HCT116 (cell line): Measurements from ENCODE around the gene KCNK5. TPM values are rescaled to one million over a fixed set of nuclear protein-coding genes. Genes with fewer than 3 reads are reported as not detected.
A peak's percentile ranks its signal among the peaks of the same experiment; 100 is the strongest.

Source experiments
- ATAC-seq: fragments of 200-7000 bp; cut with Tn5 transposase; 2 replicates; pipeline ENCODE4 v1.9.1; 2020; ENCODE audit warnings: mild to moderate bottlenecking, moderate library complexity
- BruUV-seq: library from RNA; stranded (reverse); fragments of 400-500 nt; replicated peaks from 2 replicates; lab custom pipeline; 2021; lab: Mats Ljungman, UMichigan
- CTCF ChIA-PET: fragments of 300-600 bp; sonication (Branson Sonifier 250); formaldehyde crosslinking; loops from one replicate; lab custom pipeline; 2021; ENCODE audit warnings: antibody characterized with exemption; lab: Charles Lee
- POLR2A ChIA-PET: fragments of 300-600, 350-600 bp; sonication (Branson Sonifier 250); formaldehyde crosslinking; loops from one replicate; lab custom pipeline; 2021; ENCODE audit warnings: antibody characterized with exemption; lab: Charles Lee
- RAD21 ChIA-PET, 2 experiments: fragments of 300-600 bp; sonication (Branson Sonifier 250); formaldehyde crosslinking; loops; one replicate each; lab custom pipeline; 2023; ENCODE audit warnings: low total read pairs in 2 of 2; ENCODE audit not compliant: uncharacterized antibody in 2 of 2, unreplicated experiment in 2 of 2, low non-redundant PET in 1 of 2; lab: Charles Lee
- DNase-seq: peaks from one replicate; pipeline ENCODE4 v3.0.0-alpha.2; 2010; ENCODE audit warnings: low read depth, low spot score
- H2AFZ ChIP-seq: fragments of 200-600 bp; shearing (Covaris generic), sonication (generic); 2 replicates; pipeline ENCODE4 v1.6.1; 2017; ENCODE audit warnings: low read depth, mixed run types, mixed read lengths, antibody characterized with exemption, low read length; ENCODE audit not compliant: poor library complexity, severe bottlenecking
- H3K27ac ChIP-seq: 2 replicates; pipeline ENCODE4 v1.5.1; 2012; ENCODE audit warnings: low read depth, low read length
- H3K27me3 ChIP-seq: fragments of 200-600 bp; sonication (generic); 2 replicates; pipeline ENCODE4 v1.6.1; 2016; ENCODE audit warnings: mixed run types, low read length, mixed read lengths; ENCODE audit not compliant: insufficient read depth
- H3K36me3 ChIP-seq, 2 experiments: fragments of 200-500 bp in 1 of 2; fragments of 200-600 bp in 1 of 2; sonication (Bioruptor generic) in 1 of 2; sonication (generic) in 1 of 2; 2 replicates each; pipeline versions ENCODE4 v1.5.1 to v1.6.1; 2014 to 2016; ENCODE audit warnings: low read length in 2 of 2, inconsistent platforms in 1 of 2, mixed read lengths in 1 of 2, mixed run types in 1 of 2; ENCODE audit not compliant: insufficient read depth in 2 of 2, control insufficient read depth in 1 of 2
- H3K4me1 ChIP-seq, 2 experiments: fragments of 200-600 bp in 1 of 2; sonication (generic) in 1 of 2; 2 replicates each; pipeline versions ENCODE4 v1.5.1 to v1.6.1; 2012 to 2017; ENCODE audit warnings: low read length in 2 of 2, inconsistent platforms in 1 of 2, mild to moderate bottlenecking in 1 of 2, mixed read lengths in 1 of 2, mixed run types in 1 of 2, moderate library complexity in 1 of 2; ENCODE audit not compliant: insufficient read depth in 2 of 2, control insufficient read depth in 1 of 2
- H3K4me2 ChIP-seq: fragments of 200-600 bp; sonication (generic); 2 replicates; pipeline ENCODE4 v1.6.1; 2017; ENCODE audit warnings: mixed run types, low read length, mixed read lengths
- H3K4me3 ChIP-seq, 2 experiments: fragments of 200-600 bp in 1 of 2; sonication (generic) in 1 of 2; replicated peaks in 1 of 2; 2 replicates each; pipeline ENCODE4 v1.5.1; 2011 to 2016; ENCODE audit warnings: low read length in 2 of 2, control low read depth in 1 of 2, low read depth in 1 of 2, mild to moderate bottlenecking in 1 of 2, mixed read lengths in 1 of 2, mixed run types in 1 of 2
- H3K79me2 ChIP-seq: fragments of 200-600 bp; sonication (generic); 2 replicates; pipeline ENCODE4 v1.6.1; 2017; ENCODE audit warnings: mild to moderate bottlenecking, mixed run types, low read length, moderate library complexity, mixed read lengths; ENCODE audit not compliant: insufficient read depth
- H3K9ac ChIP-seq: fragments of 200-600 bp; sonication (generic); 2 replicates; pipeline ENCODE4 v1.6.1; 2016; ENCODE audit warnings: low read length, mixed read lengths
- H3K9me2 ChIP-seq: fragments of 200-600 bp; sonication (generic), shearing (Covaris generic); 2 replicates; pipeline ENCODE4 v1.6.1; 2017; ENCODE audit warnings: mixed run types, mild to moderate bottlenecking, moderate library complexity; ENCODE audit not compliant: insufficient read depth
- H3K9me3 ChIP-seq, 2 experiments: fragments of 200-500 bp in 1 of 2; fragments of 200-600 bp in 1 of 2; sonication (Bioruptor generic) in 1 of 2; sonication (generic) in 1 of 2; 2 replicates each; pipeline ENCODE4 v1.6.1; 2014 to 2017; ENCODE audit warnings: low read length in 2 of 2, mixed read lengths in 2 of 2, inconsistent platforms in 1 of 2, low read depth in 1 of 2, mild to moderate bottlenecking in 1 of 2, mixed run types in 1 of 2, moderate library complexity in 1 of 2; ENCODE audit not compliant: control insufficient read depth in 1 of 2, insufficient read depth in 1 of 2
- H4K20me1 ChIP-seq: fragments of 200-600 bp; sonication (generic), shearing (Covaris generic); 2 replicates; pipeline ENCODE4 v1.6.1; 2017; ENCODE audit warnings: mixed run types, mild to moderate bottlenecking, moderate library complexity; ENCODE audit not compliant: insufficient read depth
- CEBPB ChIP-seq: IDR thresholded peaks from 2 replicates; pipeline ENCODE4 v1.6.1; 2012; ENCODE audit warnings: low read depth
- ELF1 ChIP-seq: IDR thresholded peaks from 2 replicates; pipeline ENCODE4 v1.6.1; 2012; ENCODE audit warnings: low read depth, borderline replicate concordance
- EZH2 ChIP-seq: fragments of 200-600 bp; sonication (generic); IDR thresholded peaks from 2 replicates; pipeline ENCODE4 v1.6.1; 2017; ENCODE audit warnings: antibody characterized with exemption, mixed run types
- RAD21 ChIP-seq: IDR thresholded peaks from 2 replicates; pipeline ENCODE4 v1.6.1; 2012; ENCODE audit warnings: low read depth, mild to moderate bottlenecking
- ZNF274 ChIP-seq: fragments of 200-500 bp; sonication (Bioruptor generic); IDR thresholded peaks from 2 replicates; pipeline ENCODE4 v1.6.1; 2014; ENCODE audit warnings: mild to moderate bottlenecking, low read depth, low read length, inconsistent platforms
- intact Hi-C: fragments of 100-400 bp; cut with micrococcal nuclease; formaldehyde crosslinking; loops from 2 replicates; pipeline ENCODE4 v1.10.0; 2022
- total RNA-seq: library from RNA; stranded (reverse); gene quantifications from one replicate; pipeline ENCODE4 v1.2.1, GENCODE V29; 2021; ENCODE audit not compliant: unreplicated experiment
- TF ChIP-seq, protein P1 (sequence below), 3 experiments: fragments of 200-600 bp in 1 of 3; sonication (generic) in 1 of 3; IDR thresholded peaks in 2 of 3; conservative IDR thresholded peaks in 1 of 3; 2 replicates each; pipeline ENCODE4 v1.5.1; 2012 to 2017; ENCODE audit warnings: low read depth in 2 of 3, low read length in 2 of 3, antibody characterized with exemption in 1 of 3, borderline replicate concordance in 1 of 3, control low read depth in 1 of 3, mild to moderate bottlenecking in 1 of 3, mixed read lengths in 1 of 3, mixed run types in 1 of 3, moderate library complexity in 1 of 3; ENCODE audit not compliant: insufficient read depth in 1 of 3

Gene KCNK5
- total RNA-seq, 1 experiment from 2014 or later: 9.5 TPM

DNA sequence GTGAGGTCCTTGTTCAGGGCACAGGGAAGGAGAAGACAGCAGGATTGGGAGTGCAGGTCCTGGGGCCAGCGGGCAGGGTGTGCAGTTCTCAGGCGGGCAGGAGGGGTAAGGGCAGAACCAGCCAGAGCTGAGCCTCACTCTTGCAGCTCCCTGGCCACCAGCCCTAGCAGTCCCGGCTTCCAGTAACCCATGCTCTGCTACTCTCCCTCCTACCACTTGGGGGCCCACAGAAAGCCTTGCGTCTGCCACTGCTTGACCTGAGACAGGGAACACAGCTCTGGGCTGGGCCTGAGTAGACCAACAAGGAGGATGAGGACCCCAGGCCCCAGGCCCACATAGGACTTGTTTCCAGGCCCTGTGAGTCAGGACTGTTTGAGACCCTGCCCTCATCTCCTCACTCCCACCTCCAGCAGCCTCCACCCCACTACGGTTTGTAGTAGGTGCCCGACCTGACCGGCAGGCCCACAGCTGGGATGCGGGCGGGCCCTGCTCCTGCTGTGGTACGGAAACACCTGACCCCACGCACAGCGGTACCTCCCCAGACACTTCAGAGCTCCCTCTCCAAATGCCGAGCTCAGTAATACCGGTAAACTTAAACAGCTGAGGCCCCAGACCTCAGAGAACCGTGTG, 39.2 kb downstream of the KCNK5 start:
- intact Hi-C loops: loop anchor here (1.0 kb wide), 1 partner anchor 113 kb away; no protein-coding TSS in a partner anchor
- POLR2A ChIA-PET: no interaction called here
- H3K9me3 ChIP-seq: no peaks in the 10 kb centered on the region
- BruUV-seq: no TSS peak
- ATAC-seq (peak; percentile 88), DNase-seq (no peak)
- H3K79me2 ChIP-seq: no peaks in the 10 kb centered on the region; the same call in 1 of the 2 replicates
- H3K4me2 ChIP-seq: no peak overlapping the region
- no peak overlapping the region for H3K27ac ChIP-seq
- RAD21 ChIA-PET: no interaction called here
- H3K9me2 ChIP-seq: no peaks in the 10 kb centered on the region
- peaks cover 3 to 17% of the 10 kb centered on the region in 2 experiments for H3K4me1 ChIP-seq
- no peak overlapping the region for H3K9ac ChIP-seq
- H3K27me3 ChIP-seq: no peaks in the 10 kb centered on the region
- H4K20me1 ChIP-seq: no peaks in the 10 kb centered on the region
- CTCF ChIA-PET: interaction anchor here (0.7 to 1.4 kb wide), 6 partner anchors 9 to 114 kb away, joined by 3 to 13 read pairs (median 3); no protein-coding TSS in a partner anchor
- H3K4me3 ChIP-seq: no peak overlapping the region
- no peak overlapping the region for H2AFZ ChIP-seq
- H3K36me3 ChIP-seq: peaks cover 7 to 15% of the 10 kb centered on the region in 2 experiments; a peak in 3 of 4 replicates
- peak; percentile 56 for TF ChIP-seq RAD21
- TF ChIP-seq, protein P1, sequence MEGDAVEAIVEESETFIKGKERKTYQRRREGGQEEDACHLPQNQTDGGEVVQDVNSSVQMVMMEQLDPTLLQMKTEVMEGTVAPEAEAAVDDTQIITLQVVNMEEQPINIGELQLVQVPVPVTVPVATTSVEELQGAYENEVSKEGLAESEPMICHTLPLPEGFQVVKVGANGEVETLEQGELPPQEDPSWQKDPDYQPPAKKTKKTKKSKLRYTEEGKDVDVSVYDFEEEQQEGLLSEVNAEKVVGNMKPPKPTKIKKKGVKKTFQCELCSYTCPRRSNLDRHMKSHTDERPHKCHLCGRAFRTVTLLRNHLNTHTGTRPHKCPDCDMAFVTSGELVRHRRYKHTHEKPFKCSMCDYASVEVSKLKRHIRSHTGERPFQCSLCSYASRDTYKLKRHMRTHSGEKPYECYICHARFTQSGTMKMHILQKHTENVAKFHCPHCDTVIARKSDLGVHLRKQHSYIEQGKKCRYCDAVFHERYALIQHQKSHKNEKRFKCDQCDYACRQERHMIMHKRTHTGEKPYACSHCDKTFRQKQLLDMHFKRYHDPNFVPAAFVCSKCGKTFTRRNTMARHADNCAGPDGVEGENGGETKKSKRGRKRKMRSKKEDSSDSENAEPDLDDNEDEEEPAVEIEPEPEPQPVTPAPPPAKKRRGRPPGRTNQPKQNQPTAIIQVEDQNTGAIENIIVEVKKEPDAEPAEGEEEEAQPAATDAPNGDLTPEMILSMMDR (IDR thresholded peaks at IDR 0.05 in 2 of 3, conservative IDR thresholded peaks at IDR 0.05 in 1 of 3; ENCODE audit: borderline replicate concordance in 1 of 3, insufficient read depth in 1 of 3, low read depth in 2 of 3, low read length in 2 of 3): peak; percentile 31 to 69 (median 57); a peak in 5 of 6 replicates
- no peak for TF ChIP-seq ZNF274
- TF ChIP-seq ELF1: no peak
- no peak for TF ChIP-seq EZH2
- no peak for TF ChIP-seq CEBPB

GRCh38 chr6:39189131-39189530, 40.1 kb downstream of the KCNK5 start:
- Histone ChIP-seq H3K9ac (no peak overlapping the region), H3K4me2 (no peak overlapping the region), H3K9me2 (no peaks in the 10 kb centered on the region), H3K9me3 (no peaks in the 10 kb centered on the region), H3K36me3 (peaks cover 5 to 10% of the 10 kb centered on the region in 2 experiments; a peak in 3 of 4 replicates), H3K79me2 (no peaks in the 10 kb centered on the region; the same call in 1 of the 2 replicates), H3K4me1 (peaks cover 3 to 23% of the 10 kb centered on the region in 2 experiments), H4K20me1 (no peaks in the 10 kb centered on the region), H3K27ac (no peak overlapping the region), H3K27me3 (no peaks in the 10 kb centered on the region), H2AFZ (no peak overlapping the region), H3K4me3 (no peak overlapping the region)
- intact Hi-C loops: no loop called here
- no peak for TF ChIP-seq EZH2
- ChIA-PET POLR2A (no interaction called here), CTCF (no interaction called here), RAD21 (no interaction called here)
- no peak for ATAC-seq
- no TSS peak for BruUV-seq
- DNase-seq: no peak
